Naive thymus-derived CD4-positive, alpha-beta T cell (primary cell): ENCODE results near the gene UBE2Q2. TPM values are rescaled to one million over a fixed set of nuclear protein-coding genes. Genes with fewer than 3 reads are reported as not detected.
A peak's percentile ranks its signal among the peaks of the same experiment; 100 is the strongest.

Experiments
- ATAC-seq: fragments of 150-1000 bp; cut with Tn5 transposase; 2 replicates; pipeline ENCODE4 v1.10.0; 2021; ENCODE audit warnings: mild to moderate bottlenecking, moderate library complexity
- CTCF ChIA-PET: fragments of 350-600 bp; sonication (Branson Sonifier 250); formaldehyde crosslinking; loops from one replicate; lab custom pipeline; 2021; ENCODE audit warnings: antibody characterized with exemption; lab: Charles Lee
- POLR2A ChIA-PET: fragments of 350-600 bp; sonication (Branson Sonifier 250); formaldehyde crosslinking; loops from one replicate; lab custom pipeline; 2021; ENCODE audit warnings: antibody characterized with exemption, inconsistent platforms; lab: Charles Lee
- DNase-seq, 9 donors: peaks; one replicate each; pipeline versions ENCODE4 v3.0.0 to v3.0.0-alpha.2; 2020 to 2022; ENCODE audit warnings: mixed read lengths in 1 of 9
- H3K27ac ChIP-seq: one replicate; pipeline ENCODE4 v1.7.0; 2013; ENCODE audit warnings: mild to moderate bottlenecking, low read depth, low read length, moderate library complexity
- H3K27me3 ChIP-seq, 2 donors: one replicate each; pipeline ENCODE4 v1.7.0; 2013; ENCODE audit warnings: low read length in 2 of 2, mild to moderate bottlenecking in 2 of 2, moderate library complexity in 2 of 2; ENCODE audit not compliant: control insufficient read depth in 2 of 2, insufficient read depth in 2 of 2
- H3K36me3 ChIP-seq, 3 experiments: 1 replicate in 2 of 3; 2 replicates in 1 of 3; pipeline ENCODE4 v1.7.0; 2013; ENCODE audit warnings: low read length in 3 of 3, mild to moderate bottlenecking in 3 of 3, moderate library complexity in 1 of 3; ENCODE audit not compliant: insufficient read depth in 3 of 3, control insufficient read depth in 2 of 3
- H3K4me1 ChIP-seq, 2 donors: one replicate each; pipeline ENCODE4 v1.7.0; 2013; ENCODE audit warnings: low read length in 2 of 2, mild to moderate bottlenecking in 2 of 2, moderate library complexity in 1 of 2; ENCODE audit not compliant: control insufficient read depth in 2 of 2, insufficient read depth in 2 of 2
- H3K4me3 ChIP-seq: 2 replicates; pipeline ENCODE4 v1.7.0; 2013; ENCODE audit warnings: mild to moderate bottlenecking, low read length
- H3K9me3 ChIP-seq, 3 experiments: 1 replicate in 2 of 3; 2 replicates in 1 of 3; pipeline ENCODE4 v1.7.0; 2013; ENCODE audit warnings: low read length in 3 of 3; ENCODE audit not compliant: control insufficient read depth in 2 of 3
- H3K27ac Mint-ChIP-seq, 9 donors: one replicate each; pipeline ENCODE4 v1.8.0; 2020 to 2022; ENCODE audit warnings: mixed read lengths in 9 of 9, mild to moderate bottlenecking in 8 of 9, moderate library complexity in 5 of 9, inconsistent platforms in 2 of 9
- H3K27me3 Mint-ChIP-seq, 5 donors: one replicate each; pipeline ENCODE4 v1.8.0; 2021 to 2022; ENCODE audit warnings: mixed read lengths in 5 of 5, mild to moderate bottlenecking in 1 of 5
- H3K36me3 Mint-ChIP-seq, 5 donors: one replicate each; pipeline ENCODE4 v1.8.0; 2020 to 2022; ENCODE audit warnings: mixed read lengths in 5 of 5, mild to moderate bottlenecking in 3 of 5, inconsistent platforms in 1 of 5
- H3K4me1 Mint-ChIP-seq, 7 donors: one replicate each; pipeline ENCODE4 v1.8.0; 2020 to 2022; ENCODE audit warnings: mixed read lengths in 7 of 7, mild to moderate bottlenecking in 3 of 7, inconsistent platforms in 1 of 7
- H3K4me3 Mint-ChIP-seq, 10 donors: one replicate each; pipeline ENCODE4 v1.8.0; 2020 to 2022; ENCODE audit warnings: mild to moderate bottlenecking in 10 of 10, mixed read lengths in 10 of 10, moderate library complexity in 6 of 10, inconsistent platforms in 2 of 10
- H3K9me3 Mint-ChIP-seq, 11 donors: one replicate each; pipeline ENCODE4 v1.8.0; 2020 to 2022; ENCODE audit warnings: mixed read lengths in 11 of 11, mild to moderate bottlenecking in 4 of 11, inconsistent platforms in 1 of 11, moderate library complexity in 1 of 11
- intact Hi-C, 2 donors: fragments of 100-400 bp; cut with micrococcal nuclease; formaldehyde crosslinking; loops; one replicate each; pipeline ENCODE4 v1.15.1; 2023
- polyA plus RNA-seq, 2 donors: library from polyadenylated mRNA; unstranded; fragments of 300-500 nt; fragmentation: Illumina TruSeq; gene quantifications; one replicate each; pipeline ENCODE4 v1.2.3, GENCODE V29; 2021
- total RNA-seq, 6 experiments: library from RNA in 5 of 6; stranded (reverse) in 5 of 6; gene quantifications; 1 replicate in 5 of 6; 2 replicates in 1 of 6; pipeline ENCODE4 v1.2.3 and lab custom pipeline; 2021 to 2026

The UBE2Q2 gene
- total and polyA plus RNA-seq, 7 experiments from 2014 or later, result 27.7 to 32.1 (median 28.8) TPM

DNA sequence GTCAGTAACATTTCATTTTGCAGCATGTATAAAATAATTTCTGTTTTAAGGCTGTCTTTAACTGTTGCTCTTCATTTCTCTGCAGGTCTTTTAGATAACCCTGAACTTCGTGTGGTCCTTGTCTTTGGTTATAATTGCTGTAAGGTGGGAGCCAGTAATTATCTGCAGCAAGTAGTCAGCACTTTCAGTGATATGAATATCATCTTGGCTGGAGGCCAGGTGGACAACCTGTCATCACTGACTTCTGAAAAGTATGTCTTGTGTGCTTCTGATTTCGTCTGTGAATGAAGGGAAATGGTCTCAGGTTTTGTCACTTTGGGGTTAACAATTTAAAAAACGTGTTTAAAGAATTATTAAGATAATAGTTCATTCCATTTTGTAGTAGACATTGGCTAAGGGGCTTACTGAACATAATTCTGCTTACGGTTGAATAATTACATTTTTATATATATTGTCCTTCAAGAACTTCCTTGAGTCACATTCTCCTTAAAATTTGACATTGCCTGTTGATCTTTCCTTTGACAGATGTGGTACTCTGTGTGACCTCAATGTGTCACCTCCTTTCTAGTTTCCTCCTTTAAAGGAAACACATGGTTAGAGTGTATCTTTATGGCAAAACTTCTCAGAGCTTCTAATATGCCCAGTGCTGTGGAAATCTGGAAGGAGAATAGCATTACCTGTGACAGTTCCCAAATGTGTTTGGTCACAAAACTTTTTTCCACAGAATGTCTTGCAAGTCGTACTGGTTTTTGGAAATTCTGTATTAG, 86.7 kb downstream of the UBE2Q2 start:
- peak overlapping the region in 1 of 9 donors; percentile 34 for H3K27ac Mint-ChIP-seq
- H3K36me3 ChIP-seq, result peaks cover 0 to 55% (median 0%) of the 10 kb centered on the region in 3 experiments

DNA sequence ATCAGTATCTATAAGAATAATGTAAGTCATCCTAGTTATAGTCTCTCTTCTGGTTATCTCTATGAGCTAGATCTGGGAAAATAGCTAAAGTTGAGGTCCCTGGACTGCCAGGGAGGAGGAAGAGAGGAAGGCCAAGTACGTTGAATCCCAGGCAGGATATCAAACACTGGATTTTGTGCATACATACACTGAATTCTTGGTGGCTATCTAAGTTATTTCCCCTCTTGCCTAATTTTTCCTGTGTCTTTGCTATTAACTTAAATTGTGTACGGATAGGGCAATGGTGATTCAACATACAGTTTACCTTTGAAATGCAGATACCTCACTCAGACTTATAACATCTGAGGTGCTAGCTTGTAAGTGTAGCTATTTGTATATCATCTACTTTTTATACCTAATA, 87.6 kb downstream of the UBE2Q2 start:
- intact Hi-C loops, result no loop called here
- no peak overlapping the region for H3K27ac Mint-ChIP-seq
- Histone ChIP-seq H3K4me1 (peaks cover 0 to 3% of the 10 kb centered on the region in 2 donors), H3K4me3 (no peak overlapping the region), H3K27ac (no peak overlapping the region), H3K36me3 (peaks cover 0 to 57% (median 0%) of the 10 kb centered on the region in 3 experiments), H3K27me3 (no peaks in the 10 kb centered on the region), H3K9me3 (no peaks in the 10 kb centered on the region)
- no peaks in the 10 kb centered on the region for H3K9me3 Mint-ChIP-seq
- H3K27me3 Mint-ChIP-seq, result no peaks in the 10 kb centered on the region
- no peak for DNase-seq
- no peak for ATAC-seq
- H3K4me3 Mint-ChIP-seq, result no peak overlapping the region
- H3K36me3 Mint-ChIP-seq, result peaks cover 16 to 63% (median 51%) of the 10 kb centered on the region in 5 donors
- POLR2A ChIA-PET, result no interaction called here
- H3K4me1 Mint-ChIP-seq, result peaks cover 7 to 30% (median 25%) of the 10 kb centered on the region in 7 donors
- CTCF ChIA-PET, result no interaction called here

More for the DNA sequence above, 86.7 kb downstream of the UBE2Q2 start:
- Mint-ChIP-seq H3K36me3 (peaks cover 16 to 61% (median 48%) of the 10 kb centered on the region in 5 donors), H3K9me3 (no peaks in the 10 kb centered on the region), H3K4me3 (no peak overlapping the region), H3K4me1 (peaks cover 12 to 36% (median 31%) of the 10 kb centered on the region in 7 donors), H3K27me3 (no peaks in the 10 kb centered on the region)
- Histone ChIP-seq H3K4me1 (peaks cover 0 to 3% of the 10 kb centered on the region in 2 donors), H3K9me3 (no peaks in the 10 kb centered on the region), H3K27ac (no peak overlapping the region), H3K27me3 (no peaks in the 10 kb centered on the region), H3K4me3 (no peak overlapping the region)
- no peak for DNase-seq
- CTCF ChIA-PET, result no interaction called here
- intact Hi-C loops, result loop anchor here in 1 of 2 donors (10.0 kb wide), 1 partner anchor 195 kb away; no protein-coding TSS in a partner anchor
- no peak for ATAC-seq
- POLR2A ChIA-PET, result no interaction called here

DNA sequence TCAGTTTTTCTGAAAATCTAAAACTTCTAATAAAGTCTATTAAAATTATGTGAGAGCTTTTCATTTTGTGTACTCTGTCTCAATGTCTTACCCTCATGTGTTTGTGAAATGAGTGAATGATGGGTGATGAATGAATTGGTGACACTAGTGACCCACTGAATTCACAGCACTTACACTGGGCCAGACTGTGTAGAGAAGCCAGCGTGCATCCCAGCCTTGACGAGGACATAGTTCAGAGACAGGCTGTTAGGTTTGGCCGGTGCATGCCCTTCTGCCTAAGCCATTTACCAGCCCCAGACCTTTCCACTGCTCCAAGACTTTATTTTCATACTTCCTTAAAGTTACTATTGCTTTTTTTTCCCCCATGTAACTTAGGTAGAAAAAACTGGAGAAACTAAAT, 99.2 kb downstream of the UBE2Q2 start:
- H3K27ac ChIP-seq, result no peak overlapping the region
- H3K27me3 ChIP-seq, result no peaks in the 10 kb centered on the region
- no peak for ATAC-seq
- no peaks in the 10 kb centered on the region for H3K4me1 ChIP-seq
- peaks cover 11 to 18% (median 11%) of the 10 kb centered on the region in 5 donors for H3K27me3 Mint-ChIP-seq
- no peaks in the 10 kb centered on the region for H3K36me3 ChIP-seq
- DNase-seq, result no peak
- no peak overlapping the region for H3K4me3 ChIP-seq
- no peak overlapping the region for H3K4me3 Mint-ChIP-seq
- peaks cover 0 to 25% (median 13%) of the 10 kb centered on the region in 5 donors for H3K36me3 Mint-ChIP-seq
- peaks cover 0 to 37% (median 17%) of the 10 kb centered on the region in 11 donors for H3K9me3 Mint-ChIP-seq
- H3K9me3 ChIP-seq, result no peaks in the 10 kb centered on the region
- CTCF ChIA-PET, result no interaction called here
- POLR2A ChIA-PET, result interaction anchor here (0.9 kb wide), 1 partner anchor 11 kb away, joined by 3 read pairs; no protein-coding TSS in a partner anchor
- H3K4me1 Mint-ChIP-seq, result no peaks in the 10 kb centered on the region
- intact Hi-C loops, result no loop called here
- H3K27ac Mint-ChIP-seq, result no peak overlapping the region

DNA sequence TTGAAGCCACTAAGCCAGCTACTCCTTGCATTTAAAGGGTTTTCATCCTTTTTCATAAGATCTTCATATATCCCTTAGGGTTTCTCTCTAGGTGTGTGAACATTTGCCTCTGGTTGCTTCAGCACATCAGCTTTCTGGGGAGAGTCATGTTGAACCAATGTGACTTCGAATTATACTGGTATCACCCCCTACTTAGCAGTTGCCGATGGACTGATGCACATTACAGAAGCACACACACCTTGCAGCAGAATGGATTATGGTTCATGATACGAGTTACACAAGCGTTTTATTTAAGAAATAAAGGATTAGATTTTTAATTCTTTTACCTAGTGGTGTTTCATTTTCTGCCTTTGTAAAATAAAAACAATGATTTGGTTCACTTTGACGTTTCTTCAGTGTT, 100.0 kb downstream of the UBE2Q2 start:
- intact Hi-C loops, result no loop called here
- H3K4me3 ChIP-seq, result no peak overlapping the region
- ChIA-PET CTCF (no interaction called here), POLR2A (interaction anchor here (0.9 kb wide), 1 partner anchor 10 kb away, joined by 3 read pairs; no protein-coding TSS in a partner anchor)
- no peaks in the 10 kb centered on the region for H3K4me1 Mint-ChIP-seq
- no peak for DNase-seq
- no peak overlapping the region for H3K27ac Mint-ChIP-seq
- peaks cover 0 to 18% (median 5%) of the 10 kb centered on the region in 5 donors for H3K36me3 Mint-ChIP-seq
- peaks cover 14 to 22% (median 18%) of the 10 kb centered on the region in 5 donors for H3K27me3 Mint-ChIP-seq
- H3K4me1 ChIP-seq, result no peaks in the 10 kb centered on the region
- H3K27ac ChIP-seq, result no peak overlapping the region
- no peaks in the 10 kb centered on the region for H3K27me3 ChIP-seq
- no peak overlapping the region for H3K4me3 Mint-ChIP-seq
- H3K9me3 Mint-ChIP-seq, result peaks cover 0 to 30% (median 13%) of the 10 kb centered on the region in 11 donors
- H3K36me3 ChIP-seq, result no peaks in the 10 kb centered on the region
- ATAC-seq, result no peak
- no peaks in the 10 kb centered on the region for H3K9me3 ChIP-seq

DNA sequence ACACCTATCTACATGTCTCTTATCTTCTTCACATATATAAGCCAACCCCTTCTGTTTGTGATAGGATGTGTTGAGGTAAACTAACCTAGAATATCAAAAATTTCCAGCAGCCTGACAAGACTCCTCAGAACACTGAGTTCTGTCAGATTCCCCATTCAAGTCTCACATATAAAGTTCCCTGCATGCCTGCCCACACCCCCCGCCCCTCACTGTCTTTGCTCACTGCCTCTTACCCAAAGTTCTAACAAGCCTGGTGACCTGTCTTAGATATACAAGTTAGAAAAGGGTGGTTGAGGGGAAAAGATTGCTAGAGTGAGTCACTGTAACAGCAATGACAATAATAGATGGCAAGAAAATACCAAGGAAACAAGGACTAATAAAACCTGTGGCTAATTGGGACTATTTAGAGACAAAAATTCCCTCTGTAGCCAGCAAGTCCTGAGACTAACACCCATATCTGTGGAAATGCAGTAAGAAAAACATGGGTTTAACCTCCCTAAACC, 100.5 kb downstream of the UBE2Q2 start:
- Mint-ChIP-seq H3K4me3 (no peak overlapping the region), H3K9me3 (peaks cover 0 to 25% (median 8%) of the 10 kb centered on the region in 11 donors), H3K4me1 (no peaks in the 10 kb centered on the region), H3K27me3 (peaks cover 14 to 23% (median 21%) of the 10 kb centered on the region in 5 donors), H3K36me3 (peaks cover 0 to 14% (median 0%) of the 10 kb centered on the region in 5 donors), H3K27ac (no peak overlapping the region)
- H3K4me1 ChIP-seq, result no peaks in the 10 kb centered on the region
- DNase-seq (no peak), ATAC-seq (no peak)
- CTCF ChIA-PET, result no interaction called here
- no peaks in the 10 kb centered on the region for H3K27me3 ChIP-seq
- no peak overlapping the region for H3K27ac ChIP-seq
- no peaks in the 10 kb centered on the region for H3K9me3 ChIP-seq
- no peaks in the 10 kb centered on the region for H3K36me3 ChIP-seq
- no peak overlapping the region for H3K4me3 ChIP-seq
- POLR2A ChIA-PET, result no interaction called here
- intact Hi-C loops, result no loop called here

DNA sequence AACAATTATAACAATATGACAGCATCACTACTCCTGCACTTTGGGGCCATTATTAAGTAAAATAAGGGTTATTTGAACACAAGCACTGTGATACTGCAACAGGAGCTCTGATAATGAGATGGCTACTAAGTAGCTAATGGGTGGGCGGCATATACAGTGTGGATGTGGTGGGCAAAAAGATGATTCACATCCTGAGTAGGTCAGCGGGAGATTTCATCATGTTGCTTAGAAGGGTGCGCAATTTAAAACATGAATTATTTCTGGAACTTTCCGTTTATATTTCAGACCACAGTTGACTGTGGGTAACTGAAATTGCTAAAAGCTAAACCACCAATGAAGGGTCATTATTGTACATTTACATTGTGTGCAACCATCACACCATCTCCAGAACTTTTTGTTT, 102.7 kb downstream of the UBE2Q2 start:
- Histone ChIP-seq H3K27ac (no peak overlapping the region), H3K4me1 (no peaks in the 10 kb centered on the region), H3K36me3 (no peaks in the 10 kb centered on the region), H3K4me3 (no peak overlapping the region), H3K27me3 (no peaks in the 10 kb centered on the region), H3K9me3 (no peaks in the 10 kb centered on the region)
- Mint-ChIP-seq H3K9me3 (peaks cover 0 to 3% (median 0%) of the 10 kb centered on the region in 11 donors), H3K36me3 (peaks cover 0 to 1% (median 0%) of the 10 kb centered on the region in 5 donors), H3K27ac (no peak overlapping the region), H3K4me3 (no peak overlapping the region), H3K27me3 (peaks cover 33 to 43% (median 38%) of the 10 kb centered on the region in 5 donors), H3K4me1 (no peaks in the 10 kb centered on the region)
- ATAC-seq (no peak), DNase-seq (no peak)
- ChIA-PET POLR2A (no interaction called here), CTCF (no interaction called here)
- intact Hi-C loops, result no loop called here
